ENCODE data around the gene NT5DC3.

- no peak for TF ChIP-seq CTCF (IDR thresholded peaks at IDR 0.05; ENCODE audit: low read depth, low read length, missing input control)
- TF ChIP-seq HNF4A (conservative IDR thresholded peaks at IDR 0.05), result peak in 1 of 2 donors; percentile 18
- TF ChIP-seq TAF1 (conservative IDR thresholded peaks at IDR 0.05), result no peak
- TF ChIP-seq MAX (IDR thresholded peaks at IDR 0.05), result no peak
- no peak for TF ChIP-seq ZBTB33 (IDR thresholded peaks at IDR 0.05)
Observed at GRCh38 chr12:103833891-103834290, 7.1 kb downstream of the NT5DC3 start.
